Neural cell (in vitro differentiated cells): ENCODE measurements around the gene CLIC3. TPM values are rescaled to one million over a fixed set of nuclear protein-coding genes. Genes with fewer than 3 reads are reported as not detected.

ENCODE experiments used
- H2AFZ ChIP-seq: fragments of 200-600, 300-800 bp; sonication (generic), shearing (Covaris generic); 2 replicates; pipeline ENCODE4 v1.6.0; 2014; ENCODE audit warnings: low read depth, mild to moderate bottlenecking, antibody characterized with exemption, low read length, moderate library complexity
- H3F3A ChIP-seq: fragments of 200-600 bp; shearing (Covaris generic); 2 replicates; pipeline ENCODE4 v1.6.1; 2016; ENCODE audit warnings: mild to moderate bottlenecking, moderate library complexity, mixed read lengths, antibody characterized with exemption, low read length; ENCODE audit not compliant: insufficient read depth, poor library complexity, severe bottlenecking
- H3K27ac ChIP-seq: fragments of 200-600, 300-800 bp; sonication (generic), shearing (Covaris generic); 2 replicates; pipeline ENCODE4 v1.5.1; 2014; ENCODE audit warnings: mild to moderate bottlenecking, low read length, moderate library complexity
- H3K27me3 ChIP-seq: fragments of 300-800, 200-600 bp; sonication (generic), shearing (Covaris generic); 2 replicates; pipeline ENCODE4 v1.6.0; 2014; ENCODE audit warnings: mild to moderate bottlenecking, low read depth, low read length, moderate library complexity; ENCODE audit not compliant: insufficient read depth
- H3K36me3 ChIP-seq: fragments of 300-800, 200-600 bp; sonication (generic), shearing (Covaris generic); 2 replicates; pipeline ENCODE4 v1.5.1; 2014; ENCODE audit warnings: mild to moderate bottlenecking, antibody characterized with exemption, low read length, moderate library complexity; ENCODE audit not compliant: insufficient read depth
- H3K4me2 ChIP-seq: fragments of 300-800, 200-600 bp; sonication (generic), shearing (Covaris generic); 2 replicates; pipeline ENCODE4 v1.6.0; 2014; ENCODE audit warnings: mild to moderate bottlenecking, low read length
- H3K4me3 ChIP-seq: fragments of 300-800, 200-600 bp; sonication (generic), shearing (Covaris generic); 2 replicates; pipeline ENCODE4 v1.5.1; 2014; ENCODE audit warnings: mild to moderate bottlenecking, low read length, moderate library complexity
- H3K79me2 ChIP-seq: fragments of 200-600 bp; shearing (Covaris generic); replicated peaks from 2 replicates; pipeline ENCODE4 v1.6.0; 2014; ENCODE audit warnings: mild to moderate bottlenecking, low read length, moderate library complexity; ENCODE audit not compliant: insufficient read depth
- H3K9ac ChIP-seq: fragments of 300-800, 200-600 bp; sonication (generic), shearing (Covaris generic); 2 replicates; pipeline ENCODE4 v1.6.1; 2016; ENCODE audit warnings: mild to moderate bottlenecking, low read length, mixed read lengths
- H3K9me2 ChIP-seq: fragments of 200-600 bp; shearing (Covaris generic); 2 replicates; pipeline ENCODE4 v1.6.1; 2016; ENCODE audit warnings: mild to moderate bottlenecking, low read length, mixed read lengths; ENCODE audit not compliant: insufficient read depth
- H3K9me3 ChIP-seq: fragments of 200-600, 300-800 bp; sonication (generic), shearing (Covaris generic); 2 replicates; pipeline ENCODE4 v1.6.1; 2016; ENCODE audit warnings: mild to moderate bottlenecking, mixed run types, low read length, moderate library complexity, mixed read lengths
- H4K20me1 ChIP-seq: fragments of 200-600 bp; shearing (Covaris generic); 2 replicates; pipeline ENCODE4 v1.6.1; 2016; ENCODE audit warnings: mild to moderate bottlenecking, mixed run types; ENCODE audit not compliant: insufficient read depth
- CTCF ChIP-seq: fragments of 450-650 bp; IDR thresholded peaks from 2 replicates; pipeline ENCODE4 v1.5.1; 2014; ENCODE audit warnings: antibody characterized with exemption, mild to moderate bottlenecking, moderate library complexity; ENCODE audit not compliant: poor library complexity, severe bottlenecking
- EP300 ChIP-seq: fragments of 450-650 bp; conservative IDR thresholded peaks from 2 replicates; pipeline ENCODE4 v1.6.1; 2014; ENCODE audit warnings: antibody characterized with exemption, mild to moderate bottlenecking, moderate library complexity; ENCODE audit not compliant: poor library complexity, severe bottlenecking
- EZH2 ChIP-seq: fragments of 200-600, 300-800 bp; shearing (Covaris generic), sonication (generic); IDR thresholded peaks from 2 replicates; pipeline ENCODE4 v1.6.1; 2014; ENCODE audit warnings: antibody characterized with exemption, low read length, borderline replicate concordance, mild to moderate bottlenecking; ENCODE audit not compliant: insufficient read depth, poor library complexity, severe bottlenecking
- MXI1 ChIP-seq: fragments of 450-650 bp; conservative IDR thresholded peaks from 2 replicates; pipeline ENCODE4 v1.6.1; 2014; ENCODE audit warnings: antibody characterized with exemption, mild to moderate bottlenecking; ENCODE audit not compliant: poor library complexity, severe bottlenecking
- POLR2AphosphoS5 ChIP-seq: IDR thresholded peaks from 2 replicates; pipeline ENCODE4 v1.6.1; 2012
- RAD21 ChIP-seq: fragments of 450-650 bp; conservative IDR thresholded peaks from 2 replicates; pipeline ENCODE4 v1.6.1; 2014; ENCODE audit warnings: antibody characterized with exemption, mild to moderate bottlenecking, moderate library complexity
- REST ChIP-seq: IDR thresholded peaks from 2 replicates; pipeline ENCODE4 v1.6.1; 2012; ENCODE audit warnings: borderline replicate concordance
- SMC3 ChIP-seq: fragments of 450-650 bp; conservative IDR thresholded peaks from 2 replicates; pipeline ENCODE4 v1.6.1; 2014; ENCODE audit warnings: antibody characterized with exemption, mild to moderate bottlenecking, moderate library complexity; ENCODE audit not compliant: poor library complexity
- TAF1 ChIP-seq: IDR thresholded peaks from 2 replicates; pipeline ENCODE4 v1.6.1; 2012; ENCODE audit warnings: low read depth
- polyA minus RNA-seq: library from RNA; depleted of rRNA, polyadenylated mRNA; stranded (reverse); fragments of >200 nt; gene quantifications from 2 replicates; pipeline ENCODE4 v1.2.3, GENCODE V29; 2014
- polyA plus RNA-seq: library from polyadenylated mRNA; depleted of rRNA; stranded (reverse); fragments of >200 nt; gene quantifications from 2 replicates; pipeline ENCODE4 v1.2.3, GENCODE V29; 2014

The CLIC3 gene
- not detected in 2 replicates for polyA plus RNA-seq
- polyA minus RNA-seq, result not detected in 2 replicates

GRCh38 chr9:136996361-136997292 is at the start of gene CLIC3:
Gene CLIC3 (minus strand): TSS chr9:136996568. CDS start chr9:136996543, 25 bp downstream.
- Histone ChIP-seq H3K4me3 (no peak within 1 kb of the TSS), H2AFZ (no peak within 1 kb of the TSS), H3K27me3 (no peaks in the 10 kb centered on the region), H3K36me3 (no peaks in the 10 kb centered on the region), H3F3A (no peaks in the 10 kb centered on the region), H3K9me3 (no peaks in the 10 kb centered on the region), H3K4me2 (no peak within 1 kb of the TSS), H3K9me2 (no peaks in the 10 kb centered on the region), H4K20me1 (no peaks in the 10 kb centered on the region), H3K9ac (no peak within 1 kb of the TSS), H3K79me2 (no peaks in the 10 kb centered on the region), H3K27ac (no peak within 1 kb of the TSS)
- TF ChIP-seq CTCF (no peak), EP300 (no peak), REST (no peak), SMC3 (no peak), MXI1 (no peak), POLR2AphosphoS5 (no peak), TAF1 (no peak), EZH2 (no peak), RAD21 (no peak)

GRCh38 chr9:137045294-137046087 is 49.1 kb upstream of the CLIC3 start:
- H2AFZ ChIP-seq, result peak overlapping the region; percentile 92
- peak overlapping the region; percentile 94 for H3K4me2 ChIP-seq
- H3K9me2 ChIP-seq, result no peaks in the 10 kb centered on the region
- no peaks in the 10 kb centered on the region for H3F3A ChIP-seq
- H3K9ac ChIP-seq, result peak overlapping the region; percentile 93
- peak overlapping the region; percentile 93 for H3K27ac ChIP-seq
- peaks cover 20% of the 10 kb centered on the region for H3K79me2 ChIP-seq
- H3K36me3 ChIP-seq, result no peaks in the 10 kb centered on the region
- H4K20me1 ChIP-seq, result peaks cover 13% of the 10 kb centered on the region
- peak overlapping the region; percentile 98 for H3K4me3 ChIP-seq
- H3K27me3 ChIP-seq, result peaks cover 30% of the 10 kb centered on the region
- no peak for TF ChIP-seq POLR2AphosphoS5
- TF ChIP-seq TAF1, result no peak
- TF ChIP-seq CTCF, result no peak
- no peak for TF ChIP-seq MXI1
- TF ChIP-seq REST, result no peak
- no peak for TF ChIP-seq RAD21
- no peak for TF ChIP-seq SMC3
- no peak for TF ChIP-seq EP300
- TF ChIP-seq EZH2, result no peak
- no peaks in the 10 kb centered on the region for H3K9me3 ChIP-seq
